Measurements from ENCODE around the gene ANO1.
A peak's percentile ranks its signal among the peaks of the same experiment; 100 is the strongest.
"Not testable (repeated sequence)": the region's sequence is repeated elsewhere in the genome, so short reads cannot be mapped to it uniquely, and the experiment has no call there.

ANO1 gene

DNA sequence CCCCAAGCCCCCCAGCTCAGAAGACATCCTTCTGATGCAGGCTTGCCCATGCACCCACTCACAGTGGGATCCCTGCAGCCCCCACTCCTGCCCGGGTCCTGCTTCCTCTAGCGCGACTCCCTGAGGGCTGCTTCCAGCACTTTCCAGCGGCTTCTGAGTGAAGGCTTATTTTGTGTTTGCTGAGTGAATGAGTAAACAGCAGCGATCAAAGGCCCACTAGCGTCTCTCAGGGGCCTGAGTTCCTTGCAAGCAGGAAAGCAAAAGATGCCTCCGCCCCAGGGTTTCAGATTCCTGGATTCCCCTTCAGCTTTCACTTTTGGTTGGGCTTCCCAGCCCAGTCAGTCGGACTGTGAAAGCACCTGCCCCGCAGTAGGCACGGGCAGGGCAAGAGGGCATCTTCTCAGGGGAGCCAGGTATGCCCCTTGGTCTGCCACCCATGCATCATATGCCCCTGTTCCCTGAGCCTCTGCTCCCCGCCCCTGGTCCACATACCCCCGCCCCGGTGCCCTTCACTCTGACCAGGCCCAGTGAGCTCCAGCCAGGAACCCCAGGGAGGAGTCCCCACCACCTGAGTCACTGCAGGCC lies 134.2 kb downstream of the ANO1 start:
- Histone ChIP-seq H3K4me3 (ENCODE audit: low read length) (no peak overlapping the region), H3K36me3 (ENCODE audit: control insufficient read depth, insufficient read depth, low read length, severe bottlenecking) (peaks cover 12% of the 10 kb centered on the region), H3K9me3 (ENCODE audit: control insufficient read depth, low read length) (no peaks in the 10 kb centered on the region), H3K9ac (ENCODE audit: low read length) (no peak overlapping the region), H3K27me3 (replicated peaks; ENCODE audit: control insufficient read depth, insufficient read depth, low read length) (no peaks in the 10 kb centered on the region), H3K4me1 (ENCODE audit: control insufficient read depth, insufficient read depth, low read length) (peaks cover 24% of the 10 kb centered on the region)
- no peak for DNase-seq (ENCODE audit: low read depth)

DNA sequence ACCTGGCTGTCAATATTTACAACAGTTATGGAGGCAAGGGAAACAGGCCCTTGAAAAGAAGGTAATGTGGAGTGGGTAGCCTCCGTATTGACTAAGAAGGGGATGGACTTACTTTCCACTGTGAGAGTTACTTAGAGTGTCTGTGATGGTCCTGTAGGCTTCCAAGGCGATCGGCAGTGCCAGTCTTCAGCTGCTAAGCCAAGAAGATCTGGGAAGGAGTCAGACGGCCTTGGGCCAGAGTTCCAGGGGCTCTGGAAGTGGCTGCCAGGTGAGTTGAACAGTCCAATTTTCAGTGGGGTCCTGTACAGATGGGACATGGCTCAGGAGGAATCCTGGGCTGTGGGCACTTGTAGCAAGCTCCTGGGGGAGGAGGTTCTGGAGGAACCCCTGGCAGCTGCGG lies 139.3 kb downstream of the ANO1 start:
- not testable (repeated sequence) for DNase-seq (ENCODE audit: low read depth); H3K4me3 ChIP-seq (ENCODE audit: low read length); H3K9ac ChIP-seq (ENCODE audit: low read length); H3K36me3 ChIP-seq (ENCODE audit: control insufficient read depth, insufficient read depth, low read length, severe bottlenecking); H3K9me3 ChIP-seq (ENCODE audit: control insufficient read depth, low read length); H3K27me3 ChIP-seq (replicated peaks; ENCODE audit: control insufficient read depth, insufficient read depth, low read length); H3K4me1 ChIP-seq (ENCODE audit: control insufficient read depth, insufficient read depth, low read length)

DNA sequence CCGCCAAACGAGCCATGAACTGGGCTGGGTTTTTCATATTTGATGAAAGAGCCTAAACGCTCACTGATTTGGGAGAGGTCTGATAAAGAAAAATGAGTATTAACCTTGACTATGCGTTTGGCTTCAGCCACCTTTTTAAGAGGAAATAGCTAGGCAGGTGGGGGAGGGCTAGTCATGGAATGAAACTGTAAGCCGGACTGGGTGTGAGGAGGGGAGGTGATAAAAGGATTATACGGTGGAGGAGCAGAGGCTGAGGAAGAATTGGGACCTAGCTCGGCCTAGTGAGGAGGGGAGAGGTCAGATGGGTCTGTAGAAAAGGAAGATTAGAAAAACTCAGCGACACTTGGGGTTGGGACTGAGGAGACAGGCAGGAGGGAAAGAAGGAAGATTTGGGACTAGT lies 140.0 kb downstream of the ANO1 start:
- H3K9me3 ChIP-seq (ENCODE audit: control insufficient read depth, low read length); H3K27me3 ChIP-seq (replicated peaks; ENCODE audit: control insufficient read depth, insufficient read depth, low read length); H3K4me1 ChIP-seq (ENCODE audit: control insufficient read depth, insufficient read depth, low read length); H3K4me3 ChIP-seq (ENCODE audit: low read length); H3K9ac ChIP-seq (ENCODE audit: low read length); DNase-seq (ENCODE audit: low read depth); H3K36me3 ChIP-seq (ENCODE audit: control insufficient read depth, insufficient read depth, low read length, severe bottlenecking): not testable (repeated sequence)

DNA sequence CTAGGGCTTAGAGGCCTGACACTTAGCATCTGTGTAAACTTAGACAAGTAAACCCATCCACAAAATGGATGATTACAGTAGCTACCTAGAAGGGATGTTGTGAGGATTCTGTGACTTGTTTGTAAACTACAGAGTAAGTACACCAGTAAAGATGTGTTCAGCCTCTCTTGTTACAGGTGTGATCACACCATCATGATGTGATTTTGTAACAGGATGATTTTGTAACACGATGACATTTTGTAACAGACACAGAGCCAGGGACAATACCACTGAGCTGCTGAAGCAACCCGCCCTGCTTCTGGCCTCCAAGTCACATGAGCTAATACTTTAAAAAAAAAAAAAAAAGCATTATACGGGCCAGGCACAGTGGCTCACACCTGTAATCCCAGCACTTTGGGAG lies 142.0 kb downstream of the ANO1 start:
- no peaks in the 10 kb centered on the region for H3K4me1 ChIP-seq (ENCODE audit: control insufficient read depth, insufficient read depth, low read length)
- no peak for DNase-seq (ENCODE audit: low read depth)

DNA sequence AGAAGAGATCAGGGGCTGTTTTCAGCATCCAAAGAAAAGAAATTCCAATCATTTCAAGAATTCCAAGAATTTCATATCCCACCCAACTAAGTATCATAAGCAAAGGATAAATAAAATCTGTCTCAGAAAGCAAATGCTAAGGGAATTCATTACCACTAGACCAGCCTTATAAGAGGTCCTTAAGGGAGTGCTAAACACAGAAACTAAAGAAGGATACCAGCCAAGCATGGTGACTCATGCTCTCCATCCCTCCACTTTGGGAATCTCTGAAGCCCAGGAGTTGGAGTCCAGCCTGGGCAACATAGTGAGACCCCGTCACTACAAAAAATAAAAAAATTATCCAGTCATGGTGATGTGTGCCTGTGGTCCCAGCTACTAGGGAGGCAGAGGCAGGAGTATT lies 142.8 kb downstream of the ANO1 start:
- Histone ChIP-seq H3K9ac (ENCODE audit: low read length) (no peak overlapping the region), H3K4me1 (ENCODE audit: control insufficient read depth, insufficient read depth, low read length) (peaks cover 7% of the 10 kb centered on the region), H3K9me3 (ENCODE audit: control insufficient read depth, low read length) (peaks cover 5% of the 10 kb centered on the region), H3K27me3 (replicated peaks; ENCODE audit: control insufficient read depth, insufficient read depth, low read length) (no peaks in the 10 kb centered on the region), H3K36me3 (ENCODE audit: control insufficient read depth, insufficient read depth, low read length, severe bottlenecking) (no peaks in the 10 kb centered on the region), H3K4me3 (ENCODE audit: low read length) (no peak overlapping the region)
- DNase-seq (ENCODE audit: low read depth), result no peak

More for the DNA sequence above, 142.0 kb downstream of the ANO1 start:
- H3K4me3 ChIP-seq (ENCODE audit: low read length), result no peak overlapping the region
- no peak overlapping the region for H3K9ac ChIP-seq (ENCODE audit: low read length)
- peaks cover 5% of the 10 kb centered on the region for H3K9me3 ChIP-seq (ENCODE audit: control insufficient read depth, low read length)
- no peaks in the 10 kb centered on the region for H3K36me3 ChIP-seq (ENCODE audit: control insufficient read depth, insufficient read depth, low read length, severe bottlenecking)
- H3K27me3 ChIP-seq (replicated peaks; ENCODE audit: control insufficient read depth, insufficient read depth, low read length), result no peaks in the 10 kb centered on the region

DNA sequence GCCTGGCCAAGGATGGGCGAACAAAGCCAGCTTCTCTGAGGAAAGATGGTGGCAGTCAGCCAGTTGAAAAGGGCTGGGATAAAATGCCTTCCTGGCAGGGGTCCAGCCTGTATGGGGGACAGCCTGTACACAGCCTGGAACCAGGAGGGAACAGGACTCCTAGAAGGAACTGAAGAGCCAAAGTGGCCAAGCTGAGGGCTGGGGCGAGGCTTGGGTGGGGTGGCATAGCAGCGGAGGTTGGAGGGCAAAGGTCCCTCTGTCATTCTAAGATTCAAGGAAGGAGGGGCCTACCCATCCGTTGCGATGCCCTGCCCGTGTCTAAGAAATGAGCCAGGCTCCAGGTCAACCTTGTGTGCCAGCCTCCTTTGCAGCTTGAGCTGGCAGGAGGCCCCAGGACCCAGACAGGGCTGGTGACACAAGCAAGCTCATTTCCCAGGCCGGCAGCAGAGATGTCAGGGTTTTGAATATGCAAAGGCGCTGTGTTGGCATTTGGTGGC lies 147.6 kb downstream of the ANO1 start:
- H3K36me3 ChIP-seq (ENCODE audit: control insufficient read depth, insufficient read depth, low read length, severe bottlenecking), result no peaks in the 10 kb centered on the region
- DNase-seq (ENCODE audit: low read depth), result peak; percentile 20
- peaks cover 3% of the 10 kb centered on the region for H3K9me3 ChIP-seq (ENCODE audit: control insufficient read depth, low read length)
- H3K4me3 ChIP-seq (ENCODE audit: low read length), result no peak overlapping the region
- H3K4me1 ChIP-seq (ENCODE audit: control insufficient read depth, insufficient read depth, low read length), result peaks cover 23% of the 10 kb centered on the region
- peak overlapping the region; percentile 49 for H3K9ac ChIP-seq (ENCODE audit: low read length)
- H3K27me3 ChIP-seq (replicated peaks; ENCODE audit: control insufficient read depth, insufficient read depth, low read length), result no peaks in the 10 kb centered on the region

DNA sequence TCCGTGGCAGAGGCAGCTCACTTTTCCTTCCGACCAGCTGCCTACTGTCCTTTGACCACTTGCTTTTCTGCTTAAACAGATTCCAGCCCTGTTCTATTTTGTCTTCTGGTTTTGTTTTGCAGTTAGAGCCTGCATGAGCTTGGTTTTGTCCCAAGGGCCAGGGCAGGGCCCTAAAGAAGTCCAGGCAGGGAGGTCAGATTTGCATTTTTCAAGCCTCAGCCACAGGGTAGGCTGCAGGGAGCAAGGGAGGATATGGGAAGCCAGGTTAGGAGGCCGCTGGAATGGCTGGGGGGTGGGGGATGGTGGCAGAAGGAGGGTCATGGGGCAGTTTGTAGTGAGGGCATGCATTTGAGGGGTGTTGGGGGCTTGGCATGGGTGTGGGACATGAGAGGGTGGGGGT lies 148.1 kb downstream of the ANO1 start:
- H3K9ac ChIP-seq (ENCODE audit: low read length), result peak overlapping the region; percentile 49
- H3K36me3 ChIP-seq (ENCODE audit: control insufficient read depth, insufficient read depth, low read length, severe bottlenecking), result no peaks in the 10 kb centered on the region
- H3K4me1 ChIP-seq (ENCODE audit: control insufficient read depth, insufficient read depth, low read length), result peaks cover 25% of the 10 kb centered on the region
- no peaks in the 10 kb centered on the region for H3K9me3 ChIP-seq (ENCODE audit: control insufficient read depth, low read length)
- no peak for DNase-seq (ENCODE audit: low read depth)
- H3K4me3 ChIP-seq (ENCODE audit: low read length), result no peak overlapping the region
- no peaks in the 10 kb centered on the region for H3K27me3 ChIP-seq (replicated peaks; ENCODE audit: control insufficient read depth, insufficient read depth, low read length)

DNA sequence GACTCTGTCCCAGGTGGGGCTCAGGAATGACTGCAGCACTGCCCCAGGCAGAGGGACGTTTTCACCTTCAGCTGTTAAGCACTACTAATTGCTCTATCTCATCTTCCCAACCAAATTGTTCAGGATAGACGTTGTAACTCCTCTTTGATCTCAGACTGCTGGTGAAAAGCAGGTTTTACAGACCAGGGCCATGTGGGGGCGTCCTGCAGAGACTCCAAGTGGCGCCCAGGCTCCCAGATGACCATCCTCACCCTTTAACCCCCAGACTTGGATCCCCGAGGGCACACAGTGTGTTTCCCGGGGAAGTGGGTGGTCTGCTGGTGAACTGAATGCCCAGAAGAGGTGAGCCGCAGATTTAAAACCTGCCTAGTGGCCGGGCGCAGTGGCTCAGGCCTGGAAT lies 148.8 kb downstream of the ANO1 start:
- no peaks in the 10 kb centered on the region for H3K27me3 ChIP-seq (replicated peaks; ENCODE audit: control insufficient read depth, insufficient read depth, low read length)

DNA sequence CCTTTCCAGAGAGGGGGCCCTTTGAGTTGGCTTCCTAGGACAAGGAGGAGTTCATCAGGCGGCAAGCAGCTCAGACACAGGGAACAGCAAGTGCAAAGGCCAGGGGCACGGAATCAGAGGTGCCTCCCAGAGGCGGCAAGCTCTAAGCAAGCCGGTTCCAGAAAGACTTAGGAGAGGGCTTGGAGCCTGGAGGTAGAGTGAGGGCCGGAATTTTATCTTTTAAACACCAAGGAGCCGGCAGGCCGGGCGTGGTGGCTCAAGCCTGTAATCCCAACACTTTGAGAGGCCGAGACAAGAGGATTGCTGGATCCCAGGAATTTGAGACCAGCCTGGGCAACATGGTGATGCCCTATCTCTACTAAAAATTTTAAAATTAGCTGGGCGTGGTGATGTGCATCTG lies 151.6 kb downstream of the ANO1 start:
- Histone ChIP-seq H3K4me3 (ENCODE audit: low read length) (no peak overlapping the region), H3K9me3 (ENCODE audit: control insufficient read depth, low read length) (peaks cover 9% of the 10 kb centered on the region), H3K36me3 (ENCODE audit: control insufficient read depth, insufficient read depth, low read length, severe bottlenecking) (no peaks in the 10 kb centered on the region), H3K27me3 (replicated peaks; ENCODE audit: control insufficient read depth, insufficient read depth, low read length) (no peaks in the 10 kb centered on the region), H3K4me1 (ENCODE audit: control insufficient read depth, insufficient read depth, low read length) (peaks cover 25% of the 10 kb centered on the region), H3K9ac (ENCODE audit: low read length) (no peak overlapping the region)
- no peak for DNase-seq (ENCODE audit: low read depth)

More for the DNA sequence above, 148.8 kb downstream of the ANO1 start:
- DNase-seq (ENCODE audit: low read depth), result no peak
- Histone ChIP-seq H3K9me3 (ENCODE audit: control insufficient read depth, low read length) (no peaks in the 10 kb centered on the region), H3K4me1 (ENCODE audit: control insufficient read depth, insufficient read depth, low read length) (peaks cover 25% of the 10 kb centered on the region), H3K36me3 (ENCODE audit: control insufficient read depth, insufficient read depth, low read length, severe bottlenecking) (no peaks in the 10 kb centered on the region), H3K4me3 (ENCODE audit: low read length) (no peak overlapping the region), H3K9ac (ENCODE audit: low read length) (no peak overlapping the region)

DNA sequence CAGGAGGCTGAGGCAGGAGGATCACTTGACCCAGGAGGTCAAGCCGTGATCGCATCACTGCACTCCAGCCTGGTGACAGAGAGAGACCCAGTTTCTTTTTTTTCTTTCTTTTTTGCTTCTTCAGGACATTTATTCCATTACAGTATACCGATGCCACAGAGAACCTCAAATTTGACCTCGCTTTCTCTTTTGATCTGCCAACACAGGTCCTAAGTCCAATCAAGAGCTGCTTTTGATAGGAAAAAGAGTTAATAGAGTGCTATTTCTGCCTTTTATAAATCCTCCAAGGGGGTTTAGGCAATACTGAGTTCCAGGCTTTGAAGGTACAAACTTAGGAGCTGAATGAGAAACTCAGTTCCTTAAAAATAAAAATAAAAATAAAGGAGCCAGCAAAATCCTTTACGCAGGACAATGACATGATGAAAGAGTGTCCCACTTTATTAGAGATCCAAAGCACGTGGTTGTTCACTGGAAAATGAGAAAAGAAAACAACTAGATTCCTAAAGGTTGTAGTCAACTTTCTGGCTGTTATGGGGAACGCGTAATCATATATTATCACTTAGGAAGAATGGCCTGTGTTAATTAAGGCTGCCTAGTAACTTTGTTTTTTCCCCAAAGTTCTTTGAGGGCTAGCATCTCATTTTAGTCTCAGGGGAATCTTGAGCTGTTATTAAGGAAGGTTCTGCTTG lies 152.2 kb downstream of the ANO1 start:
- Histone ChIP-seq H3K4me3 (ENCODE audit: low read length) (no peak overlapping the region), H3K36me3 (ENCODE audit: control insufficient read depth, insufficient read depth, low read length, severe bottlenecking) (no peaks in the 10 kb centered on the region), H3K9me3 (ENCODE audit: control insufficient read depth, low read length) (peaks cover 9% of the 10 kb centered on the region), H3K4me1 (ENCODE audit: control insufficient read depth, insufficient read depth, low read length) (peaks cover 23% of the 10 kb centered on the region), H3K9ac (ENCODE audit: low read length) (no peak overlapping the region), H3K27me3 (replicated peaks; ENCODE audit: control insufficient read depth, insufficient read depth, low read length) (no peaks in the 10 kb centered on the region)
- no peak for DNase-seq (ENCODE audit: low read depth)

DNA sequence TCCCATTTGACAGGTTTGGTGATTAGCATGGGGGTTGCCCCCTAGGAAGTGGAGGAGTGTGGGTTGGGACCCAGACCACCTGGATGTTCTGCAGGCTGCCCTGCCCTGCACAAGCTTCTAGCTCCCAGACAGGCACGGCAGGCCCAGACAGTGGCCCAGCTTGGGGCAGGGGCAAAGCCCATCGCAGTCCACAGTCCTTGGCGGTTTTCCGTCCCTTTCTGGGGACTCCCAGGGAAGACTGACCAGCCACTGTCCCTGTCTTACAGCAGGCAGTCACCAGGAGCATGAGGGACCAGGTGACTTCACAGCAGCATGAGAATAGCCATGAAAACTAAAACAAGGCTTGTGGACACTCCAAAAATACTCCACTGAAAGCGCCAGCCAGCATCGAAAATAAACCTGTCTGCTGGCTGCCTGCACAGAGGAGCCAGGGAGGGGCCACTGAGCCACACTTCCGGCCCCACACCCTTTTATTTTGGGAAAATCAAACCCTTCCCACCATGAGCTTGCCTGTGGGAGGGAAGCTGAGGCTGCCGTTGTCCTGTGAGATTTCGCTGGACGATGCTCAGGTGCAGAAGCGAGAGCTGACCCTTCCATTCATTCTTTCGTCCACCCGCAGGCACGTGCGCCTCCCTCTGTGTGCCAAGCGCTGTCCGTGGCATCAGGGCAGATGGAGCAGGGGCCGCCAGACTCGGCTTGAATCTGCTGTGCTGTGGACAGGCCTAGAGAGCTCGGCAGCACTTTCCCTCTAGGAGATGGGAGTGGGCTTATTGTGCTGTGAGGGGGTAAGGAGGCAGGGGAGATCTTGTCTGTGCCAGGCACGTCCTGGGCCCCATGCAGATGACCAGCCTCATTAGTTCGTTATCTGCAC lies 153.0 kb downstream of the ANO1 start:
- Histone ChIP-seq H3K4me1 (ENCODE audit: control insufficient read depth, insufficient read depth, low read length) (peaks cover 16% of the 10 kb centered on the region), H3K27me3 (replicated peaks; ENCODE audit: control insufficient read depth, insufficient read depth, low read length) (no peaks in the 10 kb centered on the region), H3K9me3 (ENCODE audit: control insufficient read depth, low read length) (peaks cover 9% of the 10 kb centered on the region), H3K4me3 (ENCODE audit: low read length) (no peak overlapping the region), H3K9ac (ENCODE audit: low read length) (no peak overlapping the region), H3K36me3 (ENCODE audit: control insufficient read depth, insufficient read depth, low read length, severe bottlenecking) (no peaks in the 10 kb centered on the region)
- DNase-seq (ENCODE audit: low read depth), result no peak

All from adipocyte (in vitro differentiated cells).